Measurements from ENCODE around the gene GEMIN4. TPM values are rescaled to one million over a fixed set of nuclear protein-coding genes. Genes with fewer than 3 reads are reported as not detected.

The GEMIN4 gene
- total RNA-seq, 1 experiment from 2014 or later = 47.4 TPM

- ChIA-PET POLR2A (ENCODE audit: unreplicated experiment) (no interaction called here), CTCF (interaction anchor here (0.7 kb wide), 1 partner anchor 575 kb away, joined by 4 read pairs; no protein-coding TSS in a partner anchor)
- Histone ChIP-seq H3K4me2 (no peak overlapping the region), H4K20me1 (ENCODE audit: insufficient read depth) (peaks cover 5% of the 10 kb centered on the region; the same call in 1 of the 2 replicates), H3K9me3 (ENCODE audit: insufficient read depth, low read depth) (no peaks in the 10 kb centered on the region), H2AFZ (no peak overlapping the region), H3K4me3 (no peak overlapping the region), H3K27me3 (ENCODE audit: insufficient read depth, low read depth) (no peaks in the 10 kb centered on the region), H3F3A (ENCODE audit: insufficient read depth, low read depth) (peaks cover 22% of the 10 kb centered on the region; the same call in 1 of the 2 replicates), H3K9me2 (ENCODE audit: insufficient read depth) (no peaks in the 10 kb centered on the region), H3K27ac (no peak overlapping the region), H3K36me3 (ENCODE audit: low read depth) (no peaks in the 10 kb centered on the region), H3K79me2 (ENCODE audit: low read depth) (no peaks in the 10 kb centered on the region), H3K4me1 (replicated peaks; ENCODE audit: insufficient read depth) (no peaks in the 10 kb centered on the region)
- BruUV-seq (replicated peaks) = no TSS peak
- TF ChIP-seq EZH2 (IDR thresholded peaks at IDR 0.05; ENCODE audit: low read depth) = no peak
- no peak for TF ChIP-seq CTCF (conservative IDR thresholded peaks at IDR 0.05)
- no peak for DNase-seq
- intact Hi-C loops (cut with micrococcal nuclease; ENCODE audit: unreplicated experiment) = no loop called here
Measured at GRCh38 chr17:726271-726919, 25.7 kb downstream of the GEMIN4 start.

- no peak overlapping the region for H2AFZ ChIP-seq
- H3K27ac ChIP-seq = no peak overlapping the region
- POLR2A ChIA-PET (ENCODE audit: unreplicated experiment) = no interaction called here
- peaks cover 3% of the 10 kb centered on the region; the same call in 1 of the 2 replicates for H4K20me1 ChIP-seq (ENCODE audit: insufficient read depth)
- H3K9me2 ChIP-seq (ENCODE audit: insufficient read depth) = no peaks in the 10 kb centered on the region
- H3K4me1 ChIP-seq (replicated peaks; ENCODE audit: insufficient read depth) = no peaks in the 10 kb centered on the region
- H3K79me2 ChIP-seq (ENCODE audit: low read depth) = no peaks in the 10 kb centered on the region
- TF ChIP-seq EZH2 (IDR thresholded peaks at IDR 0.05; ENCODE audit: low read depth) (no peak), CTCF (conservative IDR thresholded peaks at IDR 0.05) (no peak)
- CTCF ChIA-PET = no interaction called here
- H3K27me3 ChIP-seq (ENCODE audit: insufficient read depth, low read depth) = no peaks in the 10 kb centered on the region
- H3K36me3 ChIP-seq (ENCODE audit: low read depth) = no peaks in the 10 kb centered on the region
- no peak overlapping the region for H3K4me3 ChIP-seq
- peaks cover 23% of the 10 kb centered on the region; the same call in 1 of the 2 replicates for H3F3A ChIP-seq (ENCODE audit: insufficient read depth, low read depth)
- H3K4me2 ChIP-seq = no peak overlapping the region
- no TSS peak for BruUV-seq (replicated peaks)
- DNase-seq = no peak
- intact Hi-C loops (cut with micrococcal nuclease; ENCODE audit: unreplicated experiment) = no loop called here
- H3K9me3 ChIP-seq (ENCODE audit: insufficient read depth, low read depth) = no peaks in the 10 kb centered on the region
Measured at GRCh38 chr17:725746-726145, 26.3 kb downstream of the GEMIN4 start.

GRCh38 chr17:725084-725483 is 27.0 kb downstream of the GEMIN4 start:
- Histone ChIP-seq H3K27ac (no peak overlapping the region), H3K79me2 (ENCODE audit: low read depth) (no peaks in the 10 kb centered on the region), H4K20me1 (ENCODE audit: insufficient read depth) (no peaks in the 10 kb centered on the region), H3K4me1 (replicated peaks; ENCODE audit: insufficient read depth) (no peaks in the 10 kb centered on the region), H2AFZ (no peak overlapping the region), H3K4me2 (no peak overlapping the region), H3K4me3 (no peak overlapping the region), H3K9me2 (ENCODE audit: insufficient read depth) (no peaks in the 10 kb centered on the region), H3F3A (ENCODE audit: insufficient read depth, low read depth) (peaks cover 17% of the 10 kb centered on the region; the same call in 1 of the 2 replicates), H3K27me3 (ENCODE audit: insufficient read depth, low read depth) (no peaks in the 10 kb centered on the region), H3K36me3 (ENCODE audit: low read depth) (no peaks in the 10 kb centered on the region), H3K9me3 (ENCODE audit: insufficient read depth, low read depth) (no peaks in the 10 kb centered on the region)
- no TSS peak for BruUV-seq (replicated peaks)
- ChIA-PET CTCF (no interaction called here), POLR2A (ENCODE audit: unreplicated experiment) (no interaction called here)
- intact Hi-C loops (cut with micrococcal nuclease; ENCODE audit: unreplicated experiment) = no loop called here
- TF ChIP-seq EZH2 (IDR thresholded peaks at IDR 0.05; ENCODE audit: low read depth) = no peak
- TF ChIP-seq CTCF (conservative IDR thresholded peaks at IDR 0.05) = no peak
- DNase-seq = no peak
